Cardiac muscle cell (in vitro differentiated cells and primary cell): ENCODE results near the gene MOB3A. TPM values are rescaled to one million over a fixed set of nuclear protein-coding genes. Genes with fewer than 3 reads are reported as not detected.
"Not testable (repeated sequence)": the region's sequence is repeated elsewhere in the genome, so short reads cannot be mapped to it uniquely, and the experiment has no call there.

Source experiments
- DNase-seq, 2 donors: peaks; one replicate each; pipeline versions ENCODE4 v3.0.0 to v3.0.0-alpha.2; 2010 to 2017; ENCODE audit warnings: low read depth in 1 of 2, low spot score in 1 of 2
- H3K27ac ChIP-seq: fragments of 200-600 bp; sonication (generic); 2 replicates; pipeline ENCODE4 v1.5.1; 2016
- H3K27me3 ChIP-seq: fragments of 200-600 bp; sonication (generic); 2 replicates; pipeline ENCODE4 v1.6.0; 2016; ENCODE audit warnings: control low read depth
- H3K36me3 ChIP-seq: fragments of 200-600 bp; sonication (generic); 2 replicates; pipeline ENCODE4 v1.5.1; 2016; ENCODE audit warnings: control low read depth
- H3K4me1 ChIP-seq: fragments of 200-600 bp; sonication (generic); 2 replicates; pipeline ENCODE4 v1.8.1; 2017; ENCODE audit warnings: low read depth, mild to moderate bottlenecking, mixed run types
- H3K4me3 ChIP-seq: fragments of 200-600 bp; sonication (generic); 2 replicates; pipeline ENCODE4 v1.5.1; 2016; ENCODE audit warnings: mild to moderate bottlenecking
- H3K9me3 ChIP-seq: fragments of 200-600 bp; sonication (generic); 2 replicates; pipeline ENCODE4 v1.5.1; 2017; ENCODE audit warnings: low read depth, mild to moderate bottlenecking, control low read depth
- polyA plus RNA-seq: library from polyadenylated mRNA; unstranded; fragments of >200 nt; fragmentation: Nextera tagmentation; extraction: Ambion mirVana; gene quantifications from 2 replicates; pipeline ENCODE4 v1.2.1, GENCODE V29; 2016
- total RNA-seq: library from RNA; depleted of rRNA; stranded (reverse); fragments of >200 nt; gene quantifications from 2 replicates; pipeline ENCODE4 v1.2.3, GENCODE V29; 2016
- TF ChIP-seq, protein P1 (sequence below): IDR thresholded peaks from 2 replicates; pipeline ENCODE4 v1.5.1; 2012; ENCODE audit warnings: low read depth, mild to moderate bottlenecking, low read length

MOB3A gene
- total and polyA plus RNA-seq, 2 experiments from 2014 or later = 15.1 to 21.6 TPM

- H3K4me3 ChIP-seq = no peak overlapping the region
- TF ChIP-seq, protein P1, sequence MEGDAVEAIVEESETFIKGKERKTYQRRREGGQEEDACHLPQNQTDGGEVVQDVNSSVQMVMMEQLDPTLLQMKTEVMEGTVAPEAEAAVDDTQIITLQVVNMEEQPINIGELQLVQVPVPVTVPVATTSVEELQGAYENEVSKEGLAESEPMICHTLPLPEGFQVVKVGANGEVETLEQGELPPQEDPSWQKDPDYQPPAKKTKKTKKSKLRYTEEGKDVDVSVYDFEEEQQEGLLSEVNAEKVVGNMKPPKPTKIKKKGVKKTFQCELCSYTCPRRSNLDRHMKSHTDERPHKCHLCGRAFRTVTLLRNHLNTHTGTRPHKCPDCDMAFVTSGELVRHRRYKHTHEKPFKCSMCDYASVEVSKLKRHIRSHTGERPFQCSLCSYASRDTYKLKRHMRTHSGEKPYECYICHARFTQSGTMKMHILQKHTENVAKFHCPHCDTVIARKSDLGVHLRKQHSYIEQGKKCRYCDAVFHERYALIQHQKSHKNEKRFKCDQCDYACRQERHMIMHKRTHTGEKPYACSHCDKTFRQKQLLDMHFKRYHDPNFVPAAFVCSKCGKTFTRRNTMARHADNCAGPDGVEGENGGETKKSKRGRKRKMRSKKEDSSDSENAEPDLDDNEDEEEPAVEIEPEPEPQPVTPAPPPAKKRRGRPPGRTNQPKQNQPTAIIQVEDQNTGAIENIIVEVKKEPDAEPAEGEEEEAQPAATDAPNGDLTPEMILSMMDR = no peak
- H3K27me3 ChIP-seq = no peaks in the 10 kb centered on the region
- no peak for DNase-seq
- H3K27ac ChIP-seq = no peak overlapping the region
- no peaks in the 10 kb centered on the region for H3K9me3 ChIP-seq
- peaks cover 4% of the 10 kb centered on the region for H3K4me1 ChIP-seq
- H3K36me3 ChIP-seq = peaks cover 5% of the 10 kb centered on the region
Observed at GRCh38 chr19:2099937-2100718, 4.0 kb upstream of the MOB3A start.

DNA sequence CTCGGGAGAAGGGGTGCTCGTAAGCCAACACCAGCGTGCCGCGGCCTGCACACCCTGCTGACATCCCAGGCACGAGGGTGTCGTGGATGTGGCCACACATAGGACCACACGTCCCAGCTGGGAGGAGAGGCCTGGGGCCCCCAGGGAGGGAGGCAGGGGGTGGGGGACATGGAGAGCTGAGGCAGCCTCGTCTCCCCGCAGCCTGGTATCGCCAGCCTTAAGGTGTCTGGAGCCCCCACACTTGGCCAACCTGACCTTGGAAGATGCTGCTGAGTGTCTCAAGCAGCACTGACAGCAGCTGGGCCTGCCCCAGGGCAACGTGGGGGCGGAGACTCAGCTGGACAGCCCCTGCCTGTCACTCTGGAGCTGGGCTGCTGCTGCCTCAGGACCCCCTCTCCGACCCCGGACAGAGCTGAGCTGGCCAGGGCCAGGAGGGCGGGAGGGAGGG is 3.0 kb upstream of the MOB3A start:
- H3K36me3 ChIP-seq = peaks cover 5% of the 10 kb centered on the region
- peaks cover 4% of the 10 kb centered on the region for H3K4me1 ChIP-seq
- H3K27me3 ChIP-seq = no peaks in the 10 kb centered on the region
- H3K9me3 ChIP-seq = no peaks in the 10 kb centered on the region
- H3K27ac ChIP-seq = no peak overlapping the region
- DNase-seq = no peak
- TF ChIP-seq, protein P1 = no peak
- no peak overlapping the region for H3K4me3 ChIP-seq

- no peak overlapping the region for H3K27ac ChIP-seq
- no peaks in the 10 kb centered on the region for H3K9me3 ChIP-seq
- no peak overlapping the region for H3K4me3 ChIP-seq
- peaks cover 5% of the 10 kb centered on the region for H3K36me3 ChIP-seq
- H3K27me3 ChIP-seq = no peaks in the 10 kb centered on the region
- DNase-seq = no peak
- TF ChIP-seq, protein P1 = no peak
- peaks cover 4% of the 10 kb centered on the region for H3K4me1 ChIP-seq
Observed at GRCh38 chr19:2097886-2098327, 1.8 kb upstream of the MOB3A start.

DNA sequence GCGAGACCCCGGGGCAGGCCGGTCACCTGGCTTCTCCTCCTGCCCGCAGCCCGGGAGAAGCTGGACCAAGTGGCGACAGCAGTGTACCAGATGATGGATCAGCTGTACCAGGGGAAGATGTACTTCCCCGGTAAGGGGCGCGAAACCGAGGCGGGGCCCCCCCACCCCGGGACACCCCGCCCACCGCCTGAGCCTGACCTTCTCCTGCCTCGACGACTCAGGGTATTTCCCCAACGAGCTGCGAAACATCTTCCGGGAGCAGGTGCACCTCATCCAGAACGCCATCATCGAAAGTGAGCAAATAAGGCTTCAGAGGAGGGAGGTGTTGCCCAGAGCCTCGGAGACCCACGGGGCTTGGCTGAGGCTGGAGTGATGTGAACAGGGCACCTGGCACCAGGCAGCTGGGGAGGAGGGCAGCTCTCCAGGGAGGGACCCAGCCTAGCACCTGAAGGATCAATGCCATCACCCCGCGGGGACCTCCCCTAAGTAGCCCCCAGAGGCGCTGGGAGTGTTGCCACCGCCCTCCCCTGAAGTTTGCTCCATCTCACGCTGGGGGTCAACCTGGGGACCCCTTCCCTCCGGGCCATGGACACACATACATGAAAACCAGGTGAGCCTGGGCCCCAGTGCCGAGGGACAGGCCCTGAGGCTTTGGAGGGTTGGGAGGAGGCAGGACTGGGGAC is 1.2 kb upstream of the MOB3A start:
- peak overlapping the region; percentile 19 for H3K4me3 ChIP-seq
- TF ChIP-seq, protein P1 = no peak
- no peaks in the 10 kb centered on the region for H3K9me3 ChIP-seq
- H3K4me1 ChIP-seq = peaks cover 4% of the 10 kb centered on the region
- no peak overlapping the region for H3K27ac ChIP-seq
- no peaks in the 10 kb centered on the region for H3K27me3 ChIP-seq
- no peak for DNase-seq
- H3K36me3 ChIP-seq = peaks cover 5% of the 10 kb centered on the region

DNA sequence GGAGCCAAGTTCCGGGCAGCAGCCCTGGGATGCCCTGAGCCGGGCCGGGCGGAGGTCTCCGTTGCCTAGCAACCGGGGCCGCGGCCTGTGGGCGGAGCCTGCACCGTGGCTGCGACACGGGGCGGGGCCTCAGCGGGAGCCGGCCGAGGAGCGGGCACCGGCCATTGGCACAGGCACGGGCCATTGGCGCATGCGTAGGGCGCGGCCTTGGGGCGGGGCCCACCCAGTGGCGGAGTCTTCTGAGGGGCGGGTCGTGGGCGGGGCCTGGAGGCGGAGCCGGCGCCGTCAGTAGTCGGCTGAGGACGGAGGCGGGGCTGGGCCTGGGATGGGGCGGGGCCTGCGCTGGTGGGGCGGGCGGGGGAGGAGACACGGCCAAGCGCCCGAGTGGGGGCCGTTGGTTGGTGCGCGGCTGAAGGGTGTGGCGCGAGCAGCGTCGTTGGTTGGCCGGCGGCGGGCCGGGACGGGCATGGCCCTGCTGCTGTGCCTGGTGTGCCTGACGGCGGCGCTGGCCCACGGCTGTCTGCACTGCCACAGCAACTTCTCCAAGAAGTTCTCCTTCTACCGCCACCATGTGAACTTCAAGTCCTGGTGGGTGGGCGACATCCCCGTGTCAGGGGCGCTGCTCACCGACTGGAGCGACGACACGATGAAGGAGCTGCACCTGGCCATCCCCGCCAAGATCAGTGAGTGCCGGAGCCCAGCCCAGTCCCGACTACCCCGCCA is 515 bp upstream of the MOB3A start, which contains the start of gene IZUMO4:
IZUMO4 (plus strand) TSS at position 436 of the 723 bp plus-strand sequence; CDS start at position 467, 31 bp downstream.
- no peaks in the 10 kb centered on the region for H3K27me3 ChIP-seq
- TF ChIP-seq, protein P1 = peak; percentile 36
- peak; percentile 98 to 99 for DNase-seq
- peaks cover under 1% of the 10 kb centered on the region for H3K36me3 ChIP-seq
- peak within 1 kb of the TSS; percentile 53 for H3K4me3 ChIP-seq
- H3K4me1 ChIP-seq = peaks cover 4% of the 10 kb centered on the region
- H3K27ac ChIP-seq = peak within 1 kb of the TSS; percentile 83
- H3K9me3 ChIP-seq = no peaks in the 10 kb centered on the region

GRCh38 chr19:2091926-2092525 is 4.1 kb downstream of the MOB3A start:
- H3K36me3 ChIP-seq, H3K27ac ChIP-seq, H3K9me3 ChIP-seq, DNase-seq, H3K27me3 ChIP-seq, H3K4me3 ChIP-seq, H3K4me1 ChIP-seq: not testable (repeated sequence)
